HCT116 (cell line): Measurements from ENCODE around the gene AFP. TPM values are rescaled to one million over a fixed set of nuclear protein-coding genes. Genes with fewer than 3 reads are reported as not detected.

Experiments used
- ATAC-seq: fragments of 200-7000 bp; cut with Tn5 transposase; 2 replicates; pipeline ENCODE4 v1.9.1; 2020; ENCODE audit warnings: mild to moderate bottlenecking, moderate library complexity
- BruUV-seq: library from RNA; stranded (reverse); fragments of 400-500 nt; replicated peaks from 2 replicates; lab custom pipeline; 2021; lab: Mats Ljungman, UMichigan
- CTCF ChIA-PET: fragments of 300-600 bp; sonication (Branson Sonifier 250); formaldehyde crosslinking; loops from one replicate; lab custom pipeline; 2021; ENCODE audit warnings: antibody characterized with exemption; lab: Charles Lee
- POLR2A ChIA-PET: fragments of 300-600, 350-600 bp; sonication (Branson Sonifier 250); formaldehyde crosslinking; loops from one replicate; lab custom pipeline; 2021; ENCODE audit warnings: antibody characterized with exemption; lab: Charles Lee
- RAD21 ChIA-PET, 2 experiments: fragments of 300-600 bp; sonication (Branson Sonifier 250); formaldehyde crosslinking; loops; one replicate each; lab custom pipeline; 2023; ENCODE audit warnings: low total read pairs in 2 of 2; ENCODE audit not compliant: uncharacterized antibody in 2 of 2, unreplicated experiment in 2 of 2, low non-redundant PET in 1 of 2; lab: Charles Lee
- DNase-seq: peaks from one replicate; pipeline ENCODE4 v3.0.0-alpha.2; 2010; ENCODE audit warnings: low read depth, low spot score
- H2AFZ ChIP-seq: fragments of 200-600 bp; shearing (Covaris generic), sonication (generic); 2 replicates; pipeline ENCODE4 v1.6.1; 2017; ENCODE audit warnings: low read depth, mixed run types, mixed read lengths, antibody characterized with exemption, low read length; ENCODE audit not compliant: poor library complexity, severe bottlenecking
- H3K27ac ChIP-seq: 2 replicates; pipeline ENCODE4 v1.5.1; 2012; ENCODE audit warnings: low read depth, low read length
- H3K27me3 ChIP-seq: fragments of 200-600 bp; sonication (generic); 2 replicates; pipeline ENCODE4 v1.6.1; 2016; ENCODE audit warnings: mixed run types, low read length, mixed read lengths; ENCODE audit not compliant: insufficient read depth
- H3K36me3 ChIP-seq, 2 experiments: fragments of 200-500 bp in 1 of 2; fragments of 200-600 bp in 1 of 2; sonication (Bioruptor generic) in 1 of 2; sonication (generic) in 1 of 2; 2 replicates each; pipeline versions ENCODE4 v1.5.1 to v1.6.1; 2014 to 2016; ENCODE audit warnings: low read length in 2 of 2, inconsistent platforms in 1 of 2, mixed read lengths in 1 of 2, mixed run types in 1 of 2; ENCODE audit not compliant: insufficient read depth in 2 of 2, control insufficient read depth in 1 of 2
- H3K4me1 ChIP-seq, 2 experiments: fragments of 200-600 bp in 1 of 2; sonication (generic) in 1 of 2; 2 replicates each; pipeline versions ENCODE4 v1.5.1 to v1.6.1; 2012 to 2017; ENCODE audit warnings: low read length in 2 of 2, inconsistent platforms in 1 of 2, mild to moderate bottlenecking in 1 of 2, mixed read lengths in 1 of 2, mixed run types in 1 of 2, moderate library complexity in 1 of 2; ENCODE audit not compliant: insufficient read depth in 2 of 2, control insufficient read depth in 1 of 2
- H3K4me2 ChIP-seq: fragments of 200-600 bp; sonication (generic); 2 replicates; pipeline ENCODE4 v1.6.1; 2017; ENCODE audit warnings: mixed run types, low read length, mixed read lengths
- H3K4me3 ChIP-seq, 2 experiments: fragments of 200-600 bp in 1 of 2; sonication (generic) in 1 of 2; replicated peaks in 1 of 2; 2 replicates each; pipeline ENCODE4 v1.5.1; 2011 to 2016; ENCODE audit warnings: low read length in 2 of 2, control low read depth in 1 of 2, low read depth in 1 of 2, mild to moderate bottlenecking in 1 of 2, mixed read lengths in 1 of 2, mixed run types in 1 of 2
- H3K79me2 ChIP-seq: fragments of 200-600 bp; sonication (generic); 2 replicates; pipeline ENCODE4 v1.6.1; 2017; ENCODE audit warnings: mild to moderate bottlenecking, mixed run types, low read length, moderate library complexity, mixed read lengths; ENCODE audit not compliant: insufficient read depth
- H3K9ac ChIP-seq: fragments of 200-600 bp; sonication (generic); 2 replicates; pipeline ENCODE4 v1.6.1; 2016; ENCODE audit warnings: low read length, mixed read lengths
- H3K9me2 ChIP-seq: fragments of 200-600 bp; sonication (generic), shearing (Covaris generic); 2 replicates; pipeline ENCODE4 v1.6.1; 2017; ENCODE audit warnings: mixed run types, mild to moderate bottlenecking, moderate library complexity; ENCODE audit not compliant: insufficient read depth
- H3K9me3 ChIP-seq, 2 experiments: fragments of 200-500 bp in 1 of 2; fragments of 200-600 bp in 1 of 2; sonication (Bioruptor generic) in 1 of 2; sonication (generic) in 1 of 2; 2 replicates each; pipeline ENCODE4 v1.6.1; 2014 to 2017; ENCODE audit warnings: low read length in 2 of 2, mixed read lengths in 2 of 2, inconsistent platforms in 1 of 2, low read depth in 1 of 2, mild to moderate bottlenecking in 1 of 2, mixed run types in 1 of 2, moderate library complexity in 1 of 2; ENCODE audit not compliant: control insufficient read depth in 1 of 2, insufficient read depth in 1 of 2
- H4K20me1 ChIP-seq: fragments of 200-600 bp; sonication (generic), shearing (Covaris generic); 2 replicates; pipeline ENCODE4 v1.6.1; 2017; ENCODE audit warnings: mixed run types, mild to moderate bottlenecking, moderate library complexity; ENCODE audit not compliant: insufficient read depth
- CBX3 ChIP-seq: IDR thresholded peaks from 2 replicates; pipeline ENCODE4 v1.6.1; 2012; ENCODE audit warnings: low read depth
- EGR1 ChIP-seq: IDR thresholded peaks from 2 replicates; pipeline ENCODE4 v1.6.1; 2012; ENCODE audit warnings: low read depth
- ELF1 ChIP-seq: IDR thresholded peaks from 2 replicates; pipeline ENCODE4 v1.6.1; 2012; ENCODE audit warnings: low read depth, borderline replicate concordance
- EZH2 ChIP-seq: fragments of 200-600 bp; sonication (generic); IDR thresholded peaks from 2 replicates; pipeline ENCODE4 v1.6.1; 2017; ENCODE audit warnings: antibody characterized with exemption, mixed run types
- FOSL1 ChIP-seq: IDR thresholded peaks from 2 replicates; pipeline ENCODE4 v1.6.1; 2012; ENCODE audit warnings: low read depth
- POLR2AphosphoS5 ChIP-seq: IDR thresholded peaks from 2 replicates; pipeline ENCODE4 v1.6.1; 2011; ENCODE audit warnings: mild to moderate bottlenecking, low read depth, low read length, moderate library complexity
- RAD21 ChIP-seq: IDR thresholded peaks from 2 replicates; pipeline ENCODE4 v1.6.1; 2012; ENCODE audit warnings: low read depth, mild to moderate bottlenecking
- intact Hi-C: fragments of 100-400 bp; cut with micrococcal nuclease; formaldehyde crosslinking; loops from 2 replicates; pipeline ENCODE4 v1.10.0; 2022
- total RNA-seq: library from RNA; stranded (reverse); gene quantifications from one replicate; pipeline ENCODE4 v1.2.1, GENCODE V29; 2021; ENCODE audit not compliant: unreplicated experiment
- TF ChIP-seq, protein P1 (sequence below): IDR thresholded peaks from 2 replicates; pipeline ENCODE4 v1.6.1; 2012; ENCODE audit warnings: low read depth
- TF ChIP-seq, protein P2 (sequence below): IDR thresholded peaks from 2 replicates; pipeline ENCODE4 v1.6.1; 2011; ENCODE audit warnings: mild to moderate bottlenecking, low read length, moderate library complexity; ENCODE audit not compliant: insufficient replicate concordance; ENCODE audit errors: extremely low read depth
- TF ChIP-seq, protein P3 (sequence below), 3 experiments: fragments of 200-600 bp in 1 of 3; sonication (generic) in 1 of 3; IDR thresholded peaks in 2 of 3; conservative IDR thresholded peaks in 1 of 3; 2 replicates each; pipeline ENCODE4 v1.5.1; 2012 to 2017; ENCODE audit warnings: low read depth in 2 of 3, low read length in 2 of 3, antibody characterized with exemption in 1 of 3, borderline replicate concordance in 1 of 3, control low read depth in 1 of 3, mild to moderate bottlenecking in 1 of 3, mixed read lengths in 1 of 3, mixed run types in 1 of 3, moderate library complexity in 1 of 3; ENCODE audit not compliant: insufficient read depth in 1 of 3
- TF ChIP-seq, protein P4 (sequence below): IDR thresholded peaks from 2 replicates; pipeline ENCODE4 v1.6.1; 2012

The AFP gene
- total RNA-seq, 1 experiment from 2014 or later = 1.6 TPM

GRCh38 chr4:73487233-73487632 is 51.2 kb downstream of the AFP start (continued):
- TF ChIP-seq, protein P1, sequence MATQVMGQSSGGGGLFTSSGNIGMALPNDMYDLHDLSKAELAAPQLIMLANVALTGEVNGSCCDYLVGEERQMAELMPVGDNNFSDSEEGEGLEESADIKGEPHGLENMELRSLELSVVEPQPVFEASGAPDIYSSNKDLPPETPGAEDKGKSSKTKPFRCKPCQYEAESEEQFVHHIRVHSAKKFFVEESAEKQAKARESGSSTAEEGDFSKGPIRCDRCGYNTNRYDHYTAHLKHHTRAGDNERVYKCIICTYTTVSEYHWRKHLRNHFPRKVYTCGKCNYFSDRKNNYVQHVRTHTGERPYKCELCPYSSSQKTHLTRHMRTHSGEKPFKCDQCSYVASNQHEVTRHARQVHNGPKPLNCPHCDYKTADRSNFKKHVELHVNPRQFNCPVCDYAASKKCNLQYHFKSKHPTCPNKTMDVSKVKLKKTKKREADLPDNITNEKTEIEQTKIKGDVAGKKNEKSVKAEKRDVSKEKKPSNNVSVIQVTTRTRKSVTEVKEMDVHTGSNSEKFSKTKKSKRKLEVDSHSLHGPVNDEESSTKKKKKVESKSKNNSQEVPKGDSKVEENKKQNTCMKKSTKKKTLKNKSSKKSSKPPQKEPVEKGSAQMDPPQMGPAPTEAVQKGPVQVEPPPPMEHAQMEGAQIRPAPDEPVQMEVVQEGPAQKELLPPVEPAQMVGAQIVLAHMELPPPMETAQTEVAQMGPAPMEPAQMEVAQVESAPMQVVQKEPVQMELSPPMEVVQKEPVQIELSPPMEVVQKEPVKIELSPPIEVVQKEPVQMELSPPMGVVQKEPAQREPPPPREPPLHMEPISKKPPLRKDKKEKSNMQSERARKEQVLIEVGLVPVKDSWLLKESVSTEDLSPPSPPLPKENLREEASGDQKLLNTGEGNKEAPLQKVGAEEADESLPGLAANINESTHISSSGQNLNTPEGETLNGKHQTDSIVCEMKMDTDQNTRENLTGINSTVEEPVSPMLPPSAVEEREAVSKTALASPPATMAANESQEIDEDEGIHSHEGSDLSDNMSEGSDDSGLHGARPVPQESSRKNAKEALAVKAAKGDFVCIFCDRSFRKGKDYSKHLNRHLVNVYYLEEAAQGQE = no peak

DNA sequence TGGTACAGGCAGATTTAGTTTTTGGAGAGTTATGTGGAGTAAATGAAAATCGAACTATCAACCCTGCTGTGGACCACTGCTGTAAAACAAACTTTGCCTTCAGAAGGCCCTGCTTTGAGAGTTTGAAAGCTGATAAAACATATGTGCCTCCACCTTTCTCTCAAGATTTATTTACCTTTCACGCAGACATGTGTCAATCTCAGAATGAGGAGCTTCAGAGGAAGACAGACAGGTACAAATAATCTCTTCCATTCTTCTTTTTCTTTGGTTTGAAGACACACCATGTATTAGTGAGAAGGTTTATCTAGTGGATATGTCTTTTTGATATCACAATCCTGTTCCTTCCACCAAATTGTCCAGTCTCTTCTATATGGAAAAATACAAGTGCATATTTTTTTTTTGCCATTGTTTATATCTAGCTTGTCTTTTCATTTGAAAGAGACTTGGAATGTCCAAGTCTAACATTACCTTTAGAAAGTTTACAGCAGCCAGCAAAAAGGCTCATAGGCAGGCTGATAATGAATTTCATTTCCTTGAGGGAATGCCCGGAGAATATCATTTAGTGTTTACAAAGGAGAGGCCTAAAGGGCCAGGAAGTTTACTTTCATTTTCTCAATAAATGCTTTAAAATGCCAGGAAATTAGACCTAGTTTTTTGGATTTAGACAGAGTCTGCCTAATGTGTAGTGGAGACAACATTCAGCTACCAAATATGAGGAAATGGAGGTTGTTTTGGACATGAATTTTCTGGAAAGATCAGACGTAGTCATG is 64.2 kb downstream of the AFP start:
- no TSS peak for BruUV-seq
- no peak for DNase-seq
- Histone ChIP-seq H3K9ac (no peak overlapping the region), H3K36me3 (no peaks in the 10 kb centered on the region), H4K20me1 (no peaks in the 10 kb centered on the region), H3K4me3 (no peak overlapping the region), H3K4me2 (no peak overlapping the region), H3K27me3 (no peaks in the 10 kb centered on the region), H3K4me1 (no peaks in the 10 kb centered on the region), H3K9me3 (no peaks in the 10 kb centered on the region), H3K27ac (no peak overlapping the region), H3K79me2 (no peaks in the 10 kb centered on the region), H3K9me2 (no peaks in the 10 kb centered on the region), H2AFZ (no peak overlapping the region)
- ATAC-seq = no peak
- POLR2A ChIA-PET = no interaction called here
- RAD21 ChIA-PET = no interaction called here
- intact Hi-C loops = no loop called here
- CTCF ChIA-PET = no interaction called here
- TF ChIP-seq CBX3 (no peak), EGR1 (no peak), POLR2AphosphoS5 (no peak), RAD21 (no peak), EZH2 (no peak), ELF1 (no peak), FOSL1 (no peak)
- TF ChIP-seq, protein P2, sequence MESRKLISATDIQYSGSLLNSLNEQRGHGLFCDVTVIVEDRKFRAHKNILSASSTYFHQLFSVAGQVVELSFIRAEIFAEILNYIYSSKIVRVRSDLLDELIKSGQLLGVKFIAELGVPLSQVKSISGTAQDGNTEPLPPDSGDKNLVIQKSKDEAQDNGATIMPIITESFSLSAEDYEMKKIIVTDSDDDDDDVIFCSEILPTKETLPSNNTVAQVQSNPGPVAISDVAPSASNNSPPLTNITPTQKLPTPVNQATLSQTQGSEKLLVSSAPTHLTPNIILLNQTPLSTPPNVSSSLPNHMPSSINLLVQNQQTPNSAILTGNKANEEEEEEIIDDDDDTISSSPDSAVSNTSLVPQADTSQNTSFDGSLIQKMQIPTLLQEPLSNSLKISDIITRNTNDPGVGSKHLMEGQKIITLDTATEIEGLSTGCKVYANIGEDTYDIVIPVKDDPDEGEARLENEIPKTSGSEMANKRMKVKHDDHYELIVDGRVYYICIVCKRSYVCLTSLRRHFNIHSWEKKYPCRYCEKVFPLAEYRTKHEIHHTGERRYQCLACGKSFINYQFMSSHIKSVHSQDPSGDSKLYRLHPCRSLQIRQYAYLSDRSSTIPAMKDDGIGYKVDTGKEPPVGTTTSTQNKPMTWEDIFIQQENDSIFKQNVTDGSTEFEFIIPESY = no peak
- TF ChIP-seq, protein P3, sequence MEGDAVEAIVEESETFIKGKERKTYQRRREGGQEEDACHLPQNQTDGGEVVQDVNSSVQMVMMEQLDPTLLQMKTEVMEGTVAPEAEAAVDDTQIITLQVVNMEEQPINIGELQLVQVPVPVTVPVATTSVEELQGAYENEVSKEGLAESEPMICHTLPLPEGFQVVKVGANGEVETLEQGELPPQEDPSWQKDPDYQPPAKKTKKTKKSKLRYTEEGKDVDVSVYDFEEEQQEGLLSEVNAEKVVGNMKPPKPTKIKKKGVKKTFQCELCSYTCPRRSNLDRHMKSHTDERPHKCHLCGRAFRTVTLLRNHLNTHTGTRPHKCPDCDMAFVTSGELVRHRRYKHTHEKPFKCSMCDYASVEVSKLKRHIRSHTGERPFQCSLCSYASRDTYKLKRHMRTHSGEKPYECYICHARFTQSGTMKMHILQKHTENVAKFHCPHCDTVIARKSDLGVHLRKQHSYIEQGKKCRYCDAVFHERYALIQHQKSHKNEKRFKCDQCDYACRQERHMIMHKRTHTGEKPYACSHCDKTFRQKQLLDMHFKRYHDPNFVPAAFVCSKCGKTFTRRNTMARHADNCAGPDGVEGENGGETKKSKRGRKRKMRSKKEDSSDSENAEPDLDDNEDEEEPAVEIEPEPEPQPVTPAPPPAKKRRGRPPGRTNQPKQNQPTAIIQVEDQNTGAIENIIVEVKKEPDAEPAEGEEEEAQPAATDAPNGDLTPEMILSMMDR (IDR thresholded peaks at IDR 0.05 in 2 of 3, conservative IDR thresholded peaks at IDR 0.05 in 1 of 3; ENCODE audit: borderline replicate concordance in 1 of 3, insufficient read depth in 1 of 3, low read depth in 2 of 3, low read length in 2 of 3) = no peak
- TF ChIP-seq, protein P4, sequence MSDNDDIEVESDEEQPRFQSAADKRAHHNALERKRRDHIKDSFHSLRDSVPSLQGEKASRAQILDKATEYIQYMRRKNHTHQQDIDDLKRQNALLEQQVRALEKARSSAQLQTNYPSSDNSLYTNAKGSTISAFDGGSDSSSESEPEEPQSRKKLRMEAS = no peak
- TF ChIP-seq, protein P1 = no peak
